Measurements from ENCODE around the gene SRC. TPM values are rescaled to one million over a fixed set of nuclear protein-coding genes. Genes with fewer than 3 reads are reported as not detected.

SRC gene
- total RNA-seq, 1 donor from 2014 or later: 4.2 TPM

GRCh38 chr20:37447688-37448087, 101.7 kb downstream of the SRC start:
- intact Hi-C loops (cut with micrococcal nuclease): no loop called here
- DNase-seq: no peak
- H3K4me1 ChIP-seq: no peaks in the 10 kb centered on the region
- no peak overlapping the region for H3K27ac ChIP-seq (replicated peaks)
- H3K27me3 ChIP-seq (ENCODE audit: low read depth): peaks cover 4% of the 10 kb centered on the region
- no peak for TF ChIP-seq CTCF (IDR thresholded peaks at IDR 0.05; ENCODE audit: borderline replicate concordance)
- no peaks in the 10 kb centered on the region for H3K36me3 ChIP-seq
- no peak overlapping the region for H3K4me3 ChIP-seq
- H3K9me3 ChIP-seq (replicated peaks): no peaks in the 10 kb centered on the region

GRCh38 chr20:37449276-37449675, 103.3 kb downstream of the SRC start:
- Histone ChIP-seq H3K27ac (replicated peaks) (no peak overlapping the region), H3K4me3 (no peak overlapping the region), H3K9me3 (replicated peaks) (peaks cover 7% of the 10 kb centered on the region), H3K27me3 (ENCODE audit: low read depth) (peaks cover 4% of the 10 kb centered on the region), H3K4me1 (no peaks in the 10 kb centered on the region), H3K36me3 (no peaks in the 10 kb centered on the region)
- no peak for TF ChIP-seq CTCF (IDR thresholded peaks at IDR 0.05; ENCODE audit: borderline replicate concordance)
- intact Hi-C loops (cut with micrococcal nuclease): no loop called here
- DNase-seq: no peak

GRCh38 chr20:37450344-37450743, 104.4 kb downstream of the SRC start:
- Histone ChIP-seq H3K9me3 (replicated peaks) (peaks cover 18% of the 10 kb centered on the region), H3K4me3 (no peak overlapping the region), H3K27ac (replicated peaks) (no peak overlapping the region), H3K4me1 (no peaks in the 10 kb centered on the region), H3K27me3 (ENCODE audit: low read depth) (peaks cover 4% of the 10 kb centered on the region), H3K36me3 (no peaks in the 10 kb centered on the region)
- intact Hi-C loops (cut with micrococcal nuclease): no loop called here
- no peak for DNase-seq
- no peak for TF ChIP-seq CTCF (IDR thresholded peaks at IDR 0.05; ENCODE audit: borderline replicate concordance)

- Histone ChIP-seq H3K4me1 (no peaks in the 10 kb centered on the region), H3K36me3 (no peaks in the 10 kb centered on the region), H3K27ac (replicated peaks) (no peak overlapping the region), H3K27me3 (ENCODE audit: low read depth) (peaks cover 4% of the 10 kb centered on the region), H3K4me3 (no peak overlapping the region), H3K9me3 (replicated peaks) (peaks cover 31% of the 10 kb centered on the region)
- TF ChIP-seq CTCF (IDR thresholded peaks at IDR 0.05; ENCODE audit: borderline replicate concordance): no peak
- intact Hi-C loops (cut with micrococcal nuclease): no loop called here
- DNase-seq: no peak
These were observed 105.7 kb downstream of the SRC start for GRCh38 chr20:37451616-37452015.

GRCh38 chr20:37452236-37452635, 106.3 kb downstream of the SRC start:
- Histone ChIP-seq H3K4me1 (no peaks in the 10 kb centered on the region), H3K4me3 (no peak overlapping the region), H3K36me3 (no peaks in the 10 kb centered on the region), H3K27ac (replicated peaks) (no peak overlapping the region), H3K27me3 (ENCODE audit: low read depth) (peaks cover 4% of the 10 kb centered on the region), H3K9me3 (replicated peaks) (peaks cover 37% of the 10 kb centered on the region)
- no peak for DNase-seq
- intact Hi-C loops (cut with micrococcal nuclease): no loop called here
- TF ChIP-seq CTCF (IDR thresholded peaks at IDR 0.05; ENCODE audit: borderline replicate concordance): no peak

GRCh38 chr20:37453288-37453687, 107.3 kb downstream of the SRC start:
- H3K4me3 ChIP-seq: no peak overlapping the region
- intact Hi-C loops (cut with micrococcal nuclease): no loop called here
- peaks cover 4% of the 10 kb centered on the region for H3K27me3 ChIP-seq (ENCODE audit: low read depth)
- H3K36me3 ChIP-seq: no peaks in the 10 kb centered on the region
- no peaks in the 10 kb centered on the region for H3K4me1 ChIP-seq
- no peak for DNase-seq
- no peak for TF ChIP-seq CTCF (IDR thresholded peaks at IDR 0.05; ENCODE audit: borderline replicate concordance)
- H3K9me3 ChIP-seq (replicated peaks): peaks cover 45% of the 10 kb centered on the region
- no peak overlapping the region for H3K27ac ChIP-seq (replicated peaks)

Data from left ventricle myocardium inferior (tissue), 1 donor.